HEK293T (cell line): ENCODE results near the gene FOXD4.
"Not testable (repeated sequence)": the region's sequence is repeated elsewhere in the genome, so short reads cannot be mapped to it uniquely, and the experiment has no call there.

Experiments
- ARNT ChIP-seq: fragments of 450-650 bp; IDR thresholded peaks from 2 replicates; pipeline ENCODE4 v1.6.1; 2017; ENCODE audit warnings: mild to moderate bottlenecking
- BHLHE40 ChIP-seq: fragments of 450-650 bp; IDR thresholded peaks from 2 replicates; pipeline ENCODE4 v1.6.1; 2016; ENCODE audit warnings: mild to moderate bottlenecking, moderate library complexity, borderline replicate concordance
- ELF4 ChIP-seq: fragments of 450-650 bp; IDR thresholded peaks from 2 replicates; pipeline ENCODE4 v1.6.1; 2017; ENCODE audit warnings: antibody characterized with exemption
- FOXA1 ChIP-seq: fragments of 450-650 bp; IDR thresholded peaks from 2 replicates; pipeline ENCODE4 v1.6.1; 2016; ENCODE audit warnings: mild to moderate bottlenecking
- HDGF ChIP-seq: fragments of 450-650 bp; IDR thresholded peaks from 2 replicates; pipeline ENCODE4 v1.6.1; 2017; ENCODE audit warnings: antibody characterized with exemption, borderline replicate concordance
- L3MBTL2 ChIP-seq: fragments of 450-650 bp; conservative IDR thresholded peaks from 2 replicates; pipeline ENCODE4 v1.6.1; 2016; ENCODE audit warnings: mild to moderate bottlenecking
- NFRKB ChIP-seq: fragments of 450-650 bp; IDR thresholded peaks from 2 replicates; pipeline ENCODE4 v1.6.1; 2016; ENCODE audit warnings: mild to moderate bottlenecking, moderate library complexity
- SP1 ChIP-seq: fragments of 450-650 bp; IDR thresholded peaks from 2 replicates; pipeline ENCODE4 v1.6.1; 2017
- SUZ12 ChIP-seq: fragments of 450-650 bp; IDR thresholded peaks from 2 replicates; pipeline ENCODE4 v1.6.1; 2016; ENCODE audit warnings: mild to moderate bottlenecking
- TARDBP ChIP-seq: fragments of 450-650 bp; IDR thresholded peaks from 2 replicates; pipeline ENCODE4 v1.6.1; 2016
- ZNF384 ChIP-seq: fragments of 450-650 bp; IDR thresholded peaks from 2 replicates; pipeline ENCODE4 v1.6.1; 2016
- TF ChIP-seq, protein P1 (sequence below): fragments of 450-650 bp; IDR thresholded peaks from 2 replicates; pipeline ENCODE4 v1.6.1; 2016

DNA sequence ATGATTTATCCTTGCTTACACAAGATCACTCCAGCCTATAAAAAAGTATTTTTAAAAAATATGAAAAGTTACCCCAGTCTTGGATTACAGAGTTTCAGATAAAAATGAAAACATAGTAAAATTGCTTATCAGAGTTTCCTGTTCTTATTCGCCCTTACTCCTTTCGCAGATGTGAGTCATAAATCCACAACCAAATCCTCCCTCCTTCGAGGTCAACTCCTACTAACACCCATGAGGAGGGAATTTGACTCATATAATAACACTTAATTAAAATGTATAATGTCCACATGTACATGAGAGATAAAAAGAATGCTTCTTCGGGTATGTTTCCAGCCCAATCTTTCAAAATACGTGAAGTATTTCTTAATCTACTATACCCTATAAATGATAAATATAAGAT is 23.9 kb downstream of the FOXD4 start:
- not testable (repeated sequence) for TF ChIP-seq TARDBP, BHLHE40, SP1, NFRKB, HDGF, SUZ12, FOXA1, L3MBTL2, ARNT, ZNF384, ELF4
- TF ChIP-seq, protein P1, sequence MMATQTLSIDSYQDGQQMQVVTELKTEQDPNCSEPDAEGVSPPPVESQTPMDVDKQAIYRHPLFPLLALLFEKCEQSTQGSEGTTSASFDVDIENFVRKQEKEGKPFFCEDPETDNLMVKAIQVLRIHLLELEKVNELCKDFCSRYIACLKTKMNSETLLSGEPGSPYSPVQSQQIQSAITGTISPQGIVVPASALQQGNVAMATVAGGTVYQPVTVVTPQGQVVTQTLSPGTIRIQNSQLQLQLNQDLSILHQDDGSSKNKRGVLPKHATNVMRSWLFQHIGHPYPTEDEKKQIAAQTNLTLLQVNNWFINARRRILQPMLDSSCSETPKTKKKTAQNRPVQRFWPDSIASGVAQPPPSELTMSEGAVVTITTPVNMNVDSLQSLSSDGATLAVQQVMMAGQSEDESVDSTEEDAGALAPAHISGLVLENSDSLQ: not testable (repeated sequence)
